ENCODE measurements around the gene KIAA0513.

- TF ChIP-seq CTCF (IDR thresholded peaks at IDR 0.05; ENCODE audit: low read length): no peak
- no peak for TF ChIP-seq EZH2 (IDR thresholded peaks at IDR 0.05; ENCODE audit: borderline replicate concordance, low read length)
Observed at GRCh38 chr16:85120006-85120340, 92.4 kb downstream of the KIAA0513 start.

Measured in OCI-LY1 (cell line).